Measurements from ENCODE around the gene TRABD.

DNA sequence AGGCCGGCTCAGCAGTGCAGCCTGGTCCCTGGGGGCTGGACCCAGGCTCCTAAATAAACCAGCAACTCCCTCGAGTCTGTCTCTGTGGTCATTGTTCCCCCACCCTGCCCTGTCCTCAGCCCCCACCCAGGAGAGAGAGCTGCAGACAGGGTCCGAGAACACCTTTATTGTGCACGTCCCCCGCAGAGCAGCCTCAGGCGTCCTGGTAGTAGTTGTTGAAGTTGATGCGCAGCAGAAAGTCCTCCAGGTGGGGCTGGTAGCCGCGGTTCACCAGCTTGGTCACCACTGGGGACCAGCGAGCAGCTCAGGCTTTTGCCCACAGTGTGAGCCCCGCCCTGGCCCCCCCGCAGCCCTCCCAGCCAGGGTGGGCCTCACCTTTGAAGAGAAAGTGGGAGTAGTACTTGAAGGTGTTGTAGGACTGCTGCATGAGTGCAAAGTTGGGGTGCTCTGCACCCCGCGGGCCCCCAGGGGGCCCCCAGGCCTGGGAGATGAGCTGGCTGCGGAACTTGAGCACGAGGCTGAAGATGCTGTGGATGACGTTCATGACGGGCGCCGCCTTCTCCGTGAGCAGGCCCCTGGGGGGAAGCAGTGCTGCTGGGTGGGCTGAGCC lies 31.9 kb downstream of the TRABD start:
- TF ChIP-seq, protein P1, sequence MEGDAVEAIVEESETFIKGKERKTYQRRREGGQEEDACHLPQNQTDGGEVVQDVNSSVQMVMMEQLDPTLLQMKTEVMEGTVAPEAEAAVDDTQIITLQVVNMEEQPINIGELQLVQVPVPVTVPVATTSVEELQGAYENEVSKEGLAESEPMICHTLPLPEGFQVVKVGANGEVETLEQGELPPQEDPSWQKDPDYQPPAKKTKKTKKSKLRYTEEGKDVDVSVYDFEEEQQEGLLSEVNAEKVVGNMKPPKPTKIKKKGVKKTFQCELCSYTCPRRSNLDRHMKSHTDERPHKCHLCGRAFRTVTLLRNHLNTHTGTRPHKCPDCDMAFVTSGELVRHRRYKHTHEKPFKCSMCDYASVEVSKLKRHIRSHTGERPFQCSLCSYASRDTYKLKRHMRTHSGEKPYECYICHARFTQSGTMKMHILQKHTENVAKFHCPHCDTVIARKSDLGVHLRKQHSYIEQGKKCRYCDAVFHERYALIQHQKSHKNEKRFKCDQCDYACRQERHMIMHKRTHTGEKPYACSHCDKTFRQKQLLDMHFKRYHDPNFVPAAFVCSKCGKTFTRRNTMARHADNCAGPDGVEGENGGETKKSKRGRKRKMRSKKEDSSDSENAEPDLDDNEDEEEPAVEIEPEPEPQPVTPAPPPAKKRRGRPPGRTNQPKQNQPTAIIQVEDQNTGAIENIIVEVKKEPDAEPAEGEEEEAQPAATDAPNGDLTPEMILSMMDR (IDR thresholded peaks at IDR 0.05; ENCODE audit: low read length), result no peak
- TF ChIP-seq EZH2 (optimal IDR thresholded peaks at IDR 0.05; ENCODE audit: low read depth, low read length), result no peak
